GM12873 (cell line): ENCODE measurements around the gene SORL1-AS1.

Source experiments
- TF ChIP-seq, protein P1 (sequence below): IDR thresholded peaks from 2 replicates; pipeline ENCODE4 v1.5.1; 2012; ENCODE audit warnings: low read depth, mild to moderate bottlenecking, moderate library complexity, low read length, control low read depth; ENCODE audit not compliant: insufficient read depth; ENCODE audit errors: missing control alignments

SORL1-AS1 gene

GRCh38 chr11:121472312-121472711, 19.5 kb upstream of the SORL1-AS1 start:
- TF ChIP-seq, protein P1, sequence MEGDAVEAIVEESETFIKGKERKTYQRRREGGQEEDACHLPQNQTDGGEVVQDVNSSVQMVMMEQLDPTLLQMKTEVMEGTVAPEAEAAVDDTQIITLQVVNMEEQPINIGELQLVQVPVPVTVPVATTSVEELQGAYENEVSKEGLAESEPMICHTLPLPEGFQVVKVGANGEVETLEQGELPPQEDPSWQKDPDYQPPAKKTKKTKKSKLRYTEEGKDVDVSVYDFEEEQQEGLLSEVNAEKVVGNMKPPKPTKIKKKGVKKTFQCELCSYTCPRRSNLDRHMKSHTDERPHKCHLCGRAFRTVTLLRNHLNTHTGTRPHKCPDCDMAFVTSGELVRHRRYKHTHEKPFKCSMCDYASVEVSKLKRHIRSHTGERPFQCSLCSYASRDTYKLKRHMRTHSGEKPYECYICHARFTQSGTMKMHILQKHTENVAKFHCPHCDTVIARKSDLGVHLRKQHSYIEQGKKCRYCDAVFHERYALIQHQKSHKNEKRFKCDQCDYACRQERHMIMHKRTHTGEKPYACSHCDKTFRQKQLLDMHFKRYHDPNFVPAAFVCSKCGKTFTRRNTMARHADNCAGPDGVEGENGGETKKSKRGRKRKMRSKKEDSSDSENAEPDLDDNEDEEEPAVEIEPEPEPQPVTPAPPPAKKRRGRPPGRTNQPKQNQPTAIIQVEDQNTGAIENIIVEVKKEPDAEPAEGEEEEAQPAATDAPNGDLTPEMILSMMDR = no peak

DNA sequence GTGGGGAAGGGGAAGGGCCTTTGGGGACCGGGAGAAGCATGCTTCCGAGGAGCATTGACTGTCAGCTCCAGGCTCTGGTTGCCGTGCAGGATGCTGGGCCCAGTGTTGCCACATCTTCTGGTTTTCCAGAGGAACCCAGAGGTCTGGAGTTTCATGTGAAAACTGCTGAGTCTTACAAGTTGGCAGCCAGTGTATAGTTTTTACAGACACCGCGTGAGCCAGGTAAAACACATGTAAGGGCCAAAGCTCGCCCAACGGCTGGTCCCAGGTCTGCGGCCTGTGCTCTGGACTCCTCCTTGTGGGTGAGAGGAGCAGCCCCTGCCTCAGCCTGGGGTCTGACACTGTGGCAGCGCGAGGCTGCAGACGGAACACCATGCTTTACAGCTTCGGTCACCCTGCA, 18.4 kb upstream of the SORL1-AS1 start:
- TF ChIP-seq, protein P1 = no peak

DNA sequence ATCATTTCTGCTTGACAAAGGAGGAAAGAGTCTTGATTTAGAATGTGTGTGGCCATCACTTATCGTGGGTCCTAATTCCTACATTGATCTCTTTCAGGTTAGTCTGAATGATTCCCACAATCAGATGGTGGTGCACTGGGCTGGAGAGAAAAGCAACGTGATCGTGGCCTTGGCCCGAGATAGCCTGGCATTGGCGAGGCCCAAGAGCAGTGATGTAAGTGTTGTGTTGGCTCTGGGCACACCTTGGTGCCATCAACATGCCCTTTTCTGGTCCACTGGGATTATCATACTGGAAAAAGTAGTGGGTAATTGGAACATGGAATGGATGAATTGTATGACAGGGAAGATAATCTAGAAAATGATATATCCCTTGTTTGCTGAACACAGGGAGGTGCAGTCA, 17.1 kb upstream of the SORL1-AS1 start:
- TF ChIP-seq, protein P1 = no peak

GRCh38 chr11:121467965-121468364, 15.2 kb upstream of the SORL1-AS1 start:
- TF ChIP-seq, protein P1 = no peak

- TF ChIP-seq, protein P1 = no peak
Measured at GRCh38 chr11:121467471-121467870, 14.7 kb upstream of the SORL1-AS1 start.

DNA sequence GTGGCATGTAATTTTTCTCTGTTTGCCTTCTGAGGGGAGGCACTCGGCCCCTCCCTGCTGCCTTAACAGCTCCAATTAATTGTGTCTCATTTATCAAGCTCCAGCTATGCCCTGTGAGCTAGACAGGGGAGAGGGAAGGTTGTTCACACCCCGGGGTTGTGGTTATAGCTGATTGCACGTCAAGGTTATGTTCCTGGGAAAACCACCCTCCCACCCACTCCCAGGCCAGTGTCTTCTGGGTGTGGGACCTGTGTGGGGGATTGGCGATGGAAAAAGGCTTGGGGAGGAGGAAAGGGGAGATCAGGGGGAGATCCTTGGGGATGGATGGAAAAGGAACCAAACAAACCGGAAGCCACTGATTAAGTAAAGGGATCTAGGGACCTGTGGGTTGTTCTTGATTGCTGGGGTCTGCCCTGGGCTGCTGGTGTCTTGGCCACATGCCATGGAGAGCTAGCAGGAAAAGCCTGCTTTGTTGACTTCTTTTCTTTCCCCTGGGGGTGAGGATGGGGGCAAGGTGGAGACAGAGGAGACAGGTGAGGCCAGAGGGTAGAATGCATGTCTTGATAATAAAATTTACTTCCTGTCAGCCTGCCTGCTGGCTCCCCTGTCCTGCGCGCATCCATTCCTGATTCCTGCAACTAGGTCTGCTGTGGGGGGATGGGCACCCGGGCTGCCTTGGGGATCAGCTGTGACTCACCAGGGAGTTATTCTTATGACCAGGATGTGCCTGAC, 13.5 kb upstream of the SORL1-AS1 start:
- TF ChIP-seq, protein P1 = no peak

DNA sequence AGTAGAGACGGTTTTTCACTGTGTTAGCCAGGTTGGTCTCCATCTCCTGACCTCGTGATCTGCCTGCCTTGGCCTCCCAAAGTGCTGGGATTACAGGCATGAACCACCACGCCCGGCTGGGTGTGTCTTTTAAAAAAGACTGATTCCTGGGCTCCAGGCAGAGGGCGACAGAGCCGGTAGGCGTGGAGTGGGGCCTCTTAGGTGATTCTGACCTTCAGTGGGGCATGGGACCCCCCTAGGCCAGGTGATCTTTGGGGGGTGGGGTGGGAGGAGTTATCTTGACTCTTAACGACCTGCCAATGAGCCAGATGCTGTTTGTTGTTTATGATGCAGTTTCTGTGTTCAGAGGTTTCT, 12.9 kb upstream of the SORL1-AS1 start:
- TF ChIP-seq, protein P1 = no peak
